ENCODE results near the gene CFAP46.
"Not testable (repeated sequence)": the region's sequence is repeated elsewhere in the genome, so short reads cannot be mapped to it uniquely, and the experiment has no call there.

CFAP46 gene

DNA sequence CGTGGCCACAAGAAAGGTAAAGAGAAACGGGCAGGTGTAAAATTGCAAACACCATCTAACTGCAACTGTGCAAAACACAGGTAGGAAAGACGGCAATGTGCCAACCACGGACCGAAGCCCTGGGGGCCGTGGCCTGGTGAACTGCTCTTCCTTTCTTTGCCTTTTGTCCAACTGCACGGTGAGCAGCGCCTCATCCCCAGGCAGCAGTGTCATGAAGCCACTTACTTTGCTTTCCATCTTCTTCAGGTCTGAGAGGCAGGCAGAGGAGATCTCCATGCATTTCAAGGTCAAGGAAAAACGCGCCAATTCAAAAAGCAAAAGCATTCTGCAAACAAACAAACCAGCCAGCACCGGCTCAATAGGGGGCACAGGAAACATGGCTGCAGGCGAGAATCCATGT, 12.9 kb downstream of the CFAP46 start:
- DNase-seq, result no peak

DNA sequence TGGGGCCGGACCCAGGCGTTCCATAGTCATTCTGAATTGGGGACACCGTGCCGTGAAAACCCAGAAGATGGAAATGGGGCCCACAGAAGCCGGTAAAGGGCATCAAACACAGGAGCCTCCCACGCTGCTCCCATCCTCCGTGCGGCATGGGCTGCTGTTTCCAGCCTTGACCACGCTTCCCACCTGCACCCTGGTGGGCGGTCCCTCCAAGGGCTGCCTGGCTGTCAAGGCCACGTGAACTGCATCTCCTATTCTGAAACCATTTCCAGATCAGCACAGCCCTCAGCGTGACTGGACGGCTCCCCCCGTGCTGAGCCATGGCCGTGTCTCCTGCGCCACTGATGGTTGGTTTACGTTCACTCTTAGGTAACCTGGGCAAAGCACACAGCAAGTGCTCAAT, 14.1 kb downstream of the CFAP46 start:
- DNase-seq, result no peak

DNA sequence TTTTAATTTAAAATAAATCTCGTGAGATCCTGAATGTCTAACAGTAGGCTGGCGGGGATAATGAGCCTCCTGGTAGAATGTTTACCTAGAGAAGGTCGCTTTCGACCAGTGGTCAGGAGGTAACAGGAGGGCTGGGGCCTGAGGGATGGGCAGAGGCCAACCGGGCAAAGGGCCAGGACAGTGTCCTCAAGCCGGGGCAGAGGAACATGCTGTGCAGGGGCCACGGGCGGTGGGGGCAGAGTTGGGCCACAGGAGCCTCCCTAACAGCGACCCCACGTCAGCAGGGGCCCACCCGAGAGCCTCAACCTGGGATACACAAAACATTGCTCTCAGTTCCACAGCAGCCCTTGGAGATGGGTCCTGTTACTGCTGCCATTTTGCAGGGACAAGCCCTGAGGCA, 14.5 kb downstream of the CFAP46 start:
- DNase-seq, result no peak

DNA sequence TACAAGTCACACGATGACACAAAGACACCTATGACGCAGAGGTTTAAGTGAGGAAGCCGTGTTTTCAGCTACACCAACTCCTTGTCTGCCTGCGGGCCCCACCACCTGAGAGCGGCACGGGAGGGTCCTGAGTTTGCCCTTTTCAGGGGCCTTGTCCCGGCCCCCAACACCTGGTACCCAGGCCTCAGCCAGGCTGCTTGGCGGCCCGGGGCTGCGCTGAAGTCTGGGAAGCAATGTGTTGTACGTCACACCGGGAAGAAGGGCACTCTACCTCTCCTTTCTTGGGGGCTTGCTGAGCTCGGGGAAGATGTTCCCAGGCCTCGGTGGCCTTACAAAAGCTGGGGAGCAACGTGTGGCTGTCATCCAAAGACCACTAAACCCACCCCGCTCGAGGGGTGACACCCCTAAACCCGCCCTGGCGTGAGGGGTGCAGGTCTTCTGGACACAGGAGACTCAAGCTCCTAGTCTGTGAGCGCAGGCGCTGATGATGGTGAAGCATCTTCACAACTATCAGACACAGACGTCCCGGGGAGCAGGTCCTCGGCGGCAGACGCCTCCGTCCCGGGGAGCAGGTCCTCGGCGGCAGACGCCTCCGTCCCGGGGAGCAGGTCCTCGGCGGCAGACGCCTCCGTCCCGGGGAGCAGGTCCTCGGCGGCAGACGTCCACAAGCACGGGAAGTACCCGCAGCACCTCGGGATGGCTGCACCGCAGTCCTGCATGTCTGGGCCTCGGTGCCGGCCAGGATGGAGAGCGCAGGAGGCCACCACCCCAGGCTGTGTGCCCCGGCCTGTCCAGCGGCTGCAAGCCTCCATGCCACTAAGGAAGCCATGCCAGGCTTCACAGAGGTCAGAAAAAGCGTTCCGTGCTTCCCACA, 15.4 kb downstream of the CFAP46 start:
- no peak for DNase-seq

DNA sequence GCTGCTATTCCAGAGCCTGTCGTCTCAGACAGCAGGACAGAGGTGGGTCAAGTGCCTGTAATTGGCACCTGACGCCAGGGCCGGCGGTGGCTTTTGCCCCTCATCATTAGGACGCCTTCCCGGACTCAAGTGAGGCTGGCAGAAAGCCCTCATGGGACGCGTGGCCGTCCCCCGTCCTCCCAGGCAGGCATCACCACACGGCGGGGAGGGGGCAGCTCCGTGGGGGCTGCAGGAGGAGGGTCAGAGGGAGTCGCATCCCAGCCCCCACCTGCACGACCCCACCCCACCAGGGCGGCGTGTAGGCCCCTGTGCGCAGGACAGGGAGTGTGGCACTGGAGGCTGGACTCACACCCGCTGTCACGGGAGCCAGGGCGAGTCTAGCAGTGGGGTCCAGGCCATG, 16.3 kb downstream of the CFAP46 start:
- no peak for DNase-seq

DNA sequence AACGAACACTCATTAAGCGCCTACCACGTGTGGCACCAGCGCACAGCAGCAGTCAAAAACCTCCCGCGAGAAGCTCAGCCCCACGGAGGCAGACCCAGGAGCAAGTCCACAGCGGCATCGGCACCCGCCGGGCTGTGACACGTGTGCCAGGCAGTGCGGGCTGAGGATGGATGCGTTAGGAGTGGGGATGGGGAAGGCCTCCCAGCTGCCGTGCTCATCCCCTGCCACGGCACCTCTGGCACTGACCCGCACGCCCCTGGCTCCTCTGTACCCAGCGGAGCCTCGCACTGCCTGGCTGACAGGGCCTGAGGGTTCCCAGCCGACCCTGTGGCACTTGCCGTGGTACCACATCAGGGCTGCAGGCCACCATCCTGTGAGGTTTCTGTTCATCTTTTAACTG, 16.8 kb downstream of the CFAP46 start:
- no peak for DNase-seq

DNA sequence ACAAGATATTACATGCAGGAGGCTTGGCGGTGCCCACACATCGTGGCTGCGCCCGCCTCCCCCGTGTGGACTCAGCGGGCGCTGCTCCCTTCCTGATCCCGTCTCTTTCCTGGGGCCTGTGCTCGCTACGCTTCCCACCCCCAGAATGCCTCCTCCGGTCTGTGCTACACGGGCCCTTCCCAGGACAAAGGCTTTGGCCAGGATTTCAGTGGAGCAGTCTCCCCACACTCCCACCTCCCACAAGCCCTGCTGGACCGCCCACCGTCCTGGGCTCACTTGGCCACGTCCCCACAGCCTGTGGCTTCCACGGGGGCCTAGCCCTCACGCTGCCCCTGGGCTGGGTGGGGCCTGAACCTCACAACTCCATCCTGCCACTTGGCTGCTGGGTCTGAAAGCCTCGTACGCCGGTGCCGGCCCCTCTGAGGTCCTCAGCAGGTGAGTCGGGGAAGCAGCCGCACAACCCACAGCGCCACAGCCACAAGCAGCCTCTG, 17.3 kb downstream of the CFAP46 start:
- DNase-seq, result no peak

DNA sequence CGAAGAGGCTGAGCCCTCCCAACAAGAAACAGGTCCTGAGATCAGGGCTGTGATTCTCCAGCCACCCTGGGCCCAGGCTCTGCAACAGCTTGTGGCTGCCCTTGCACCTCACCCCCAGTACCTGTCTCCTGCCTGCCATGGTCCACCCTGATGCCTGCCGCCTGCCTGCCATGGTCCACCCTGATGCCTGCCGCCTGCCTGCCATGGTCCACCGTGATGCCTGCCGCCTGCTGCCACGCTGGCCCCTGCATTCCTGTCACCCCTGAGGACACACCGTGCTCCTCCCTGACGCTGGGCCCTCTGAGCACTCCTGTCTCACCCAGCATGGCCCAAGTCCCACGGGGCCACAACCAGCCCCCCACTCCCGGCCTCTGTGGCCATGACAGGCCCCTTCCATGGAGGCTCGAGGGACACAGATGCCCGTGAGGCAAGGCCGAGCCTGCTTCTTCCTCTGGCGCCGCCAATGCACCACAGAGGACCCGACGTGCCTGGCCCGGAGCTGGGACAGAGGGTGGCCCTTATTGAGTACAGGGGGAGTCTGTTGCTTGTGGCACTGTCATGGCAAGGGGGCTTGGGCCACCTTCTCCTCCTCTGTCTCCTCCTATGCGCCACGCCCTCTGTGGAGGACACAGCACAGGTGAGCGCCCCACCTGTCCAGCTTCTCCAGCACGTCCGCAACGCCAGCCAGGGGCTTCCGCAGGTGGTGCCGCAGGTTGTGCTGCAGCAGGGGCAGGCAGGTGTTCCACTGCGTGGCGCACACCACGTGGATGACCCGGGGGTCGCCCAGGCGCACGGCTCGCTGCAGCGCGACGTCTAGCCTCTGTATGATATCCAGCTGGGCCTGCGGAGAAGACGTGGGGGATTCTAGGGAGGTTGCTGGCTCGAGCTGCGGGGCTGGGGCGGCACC, 18.1 kb downstream of the CFAP46 start:
- no peak for DNase-seq

DNA sequence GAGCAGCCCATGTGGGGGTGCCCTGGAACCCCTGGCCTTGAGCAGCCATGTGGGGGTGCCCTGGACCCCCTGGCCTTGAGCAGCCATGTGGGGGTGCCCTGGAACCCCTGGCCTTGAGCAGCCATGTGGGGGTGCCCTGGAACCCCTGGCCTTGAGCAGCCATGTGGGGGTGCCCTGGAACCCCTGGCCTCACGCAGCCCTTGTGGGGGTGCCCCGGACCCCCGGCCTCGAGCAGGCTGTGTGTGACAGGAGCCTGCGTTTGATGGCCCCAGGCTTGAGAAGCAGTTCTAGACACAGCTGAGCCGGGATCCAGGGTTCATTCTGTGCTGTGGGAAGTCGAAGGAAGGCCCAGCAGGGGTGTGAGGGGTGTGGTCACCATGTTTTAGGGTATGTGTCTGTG, 19.0 kb downstream of the CFAP46 start:
- not testable (repeated sequence) for DNase-seq

DNA sequence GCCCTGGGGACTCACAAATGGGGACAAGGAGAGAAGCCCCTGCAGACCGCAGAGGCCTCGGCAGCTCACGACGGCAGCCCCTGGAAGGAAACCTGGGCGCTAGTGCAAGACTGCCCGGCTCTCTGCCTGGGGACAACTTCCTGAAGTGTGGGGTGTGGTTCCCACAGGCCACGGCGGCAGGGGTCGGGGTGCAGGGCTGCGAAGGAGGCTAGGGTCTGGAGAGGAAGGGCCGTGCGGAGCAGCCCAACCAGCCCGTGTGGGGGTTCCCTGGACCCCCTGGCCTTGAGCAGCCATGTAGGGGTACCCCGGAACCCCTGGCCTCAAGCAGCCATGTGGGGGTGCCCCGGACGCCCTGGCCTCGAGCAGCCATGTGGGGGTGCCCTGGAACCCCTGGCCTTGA, 19.5 kb downstream of the CFAP46 start:
- DNase-seq, result no peak

DNA sequence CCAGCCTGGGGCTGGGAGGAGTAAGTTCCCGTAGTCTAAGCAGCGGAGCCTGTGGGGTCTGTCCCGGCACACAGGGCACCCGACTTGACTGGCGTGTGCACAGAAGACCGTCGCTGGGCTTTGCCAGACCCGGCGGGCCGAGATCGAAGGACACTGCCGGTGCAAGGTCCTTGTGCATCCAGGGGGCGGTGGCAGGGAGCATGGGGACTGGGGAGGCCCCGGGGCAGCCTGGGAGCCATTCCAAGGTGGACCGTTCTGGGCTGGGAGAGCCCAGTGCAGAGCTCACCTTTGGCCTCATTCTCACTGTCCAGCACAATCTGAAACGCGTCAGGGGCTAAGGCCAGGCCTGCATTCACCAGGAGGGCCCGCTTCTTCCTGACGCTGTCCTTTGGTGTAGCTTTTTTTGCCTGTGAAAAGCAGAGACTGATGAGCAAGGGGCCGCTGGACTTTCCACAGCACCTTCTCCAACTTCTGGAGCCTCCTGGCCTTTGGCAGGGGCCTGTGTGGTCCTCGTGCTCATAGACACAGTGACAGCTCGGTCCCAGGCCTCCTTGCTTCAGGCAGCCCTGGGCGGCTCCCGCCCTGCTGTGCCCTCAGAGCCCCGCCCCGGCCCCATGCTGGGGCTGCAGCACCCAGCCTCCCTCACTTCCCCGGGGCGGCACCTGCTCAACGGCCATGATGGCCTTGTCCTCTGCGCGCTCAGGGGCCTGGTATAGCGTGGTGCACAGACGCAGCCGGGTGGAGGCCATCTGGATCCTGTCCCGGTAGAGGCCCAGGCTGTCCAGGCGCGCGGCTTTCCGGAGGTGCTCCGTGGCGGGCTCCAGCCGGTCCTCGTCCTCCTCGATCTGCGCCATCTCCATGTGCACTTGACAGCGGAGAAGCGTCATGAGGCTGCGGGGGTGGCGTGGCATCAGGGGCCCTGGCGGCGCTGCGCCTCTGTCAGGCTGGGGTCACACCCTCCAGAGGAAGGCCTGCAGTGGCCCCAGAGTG, 20.3 kb downstream of the CFAP46 start:
- no peak for DNase-seq

DNA sequence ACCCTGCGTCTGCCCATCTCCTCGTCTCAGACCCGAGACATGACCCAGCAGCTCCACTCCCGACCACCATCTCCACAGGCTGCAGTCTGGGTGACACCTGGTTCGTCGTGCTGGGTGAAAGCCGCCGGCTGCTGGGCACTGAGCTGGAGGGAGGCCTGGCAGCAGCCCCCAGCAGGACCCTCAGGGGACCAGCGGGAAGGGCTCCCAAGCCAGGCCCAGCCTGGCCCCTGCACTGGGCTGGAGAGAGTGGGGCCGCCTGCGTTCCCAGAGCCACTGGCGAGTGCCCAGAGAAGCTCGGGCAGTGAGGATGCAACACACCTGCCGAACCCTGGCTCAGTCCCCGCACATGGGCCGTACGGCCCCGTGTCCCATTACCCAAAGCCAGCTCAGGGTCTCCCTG, 21.3 kb downstream of the CFAP46 start:
- DNase-seq, result no peak

DNA sequence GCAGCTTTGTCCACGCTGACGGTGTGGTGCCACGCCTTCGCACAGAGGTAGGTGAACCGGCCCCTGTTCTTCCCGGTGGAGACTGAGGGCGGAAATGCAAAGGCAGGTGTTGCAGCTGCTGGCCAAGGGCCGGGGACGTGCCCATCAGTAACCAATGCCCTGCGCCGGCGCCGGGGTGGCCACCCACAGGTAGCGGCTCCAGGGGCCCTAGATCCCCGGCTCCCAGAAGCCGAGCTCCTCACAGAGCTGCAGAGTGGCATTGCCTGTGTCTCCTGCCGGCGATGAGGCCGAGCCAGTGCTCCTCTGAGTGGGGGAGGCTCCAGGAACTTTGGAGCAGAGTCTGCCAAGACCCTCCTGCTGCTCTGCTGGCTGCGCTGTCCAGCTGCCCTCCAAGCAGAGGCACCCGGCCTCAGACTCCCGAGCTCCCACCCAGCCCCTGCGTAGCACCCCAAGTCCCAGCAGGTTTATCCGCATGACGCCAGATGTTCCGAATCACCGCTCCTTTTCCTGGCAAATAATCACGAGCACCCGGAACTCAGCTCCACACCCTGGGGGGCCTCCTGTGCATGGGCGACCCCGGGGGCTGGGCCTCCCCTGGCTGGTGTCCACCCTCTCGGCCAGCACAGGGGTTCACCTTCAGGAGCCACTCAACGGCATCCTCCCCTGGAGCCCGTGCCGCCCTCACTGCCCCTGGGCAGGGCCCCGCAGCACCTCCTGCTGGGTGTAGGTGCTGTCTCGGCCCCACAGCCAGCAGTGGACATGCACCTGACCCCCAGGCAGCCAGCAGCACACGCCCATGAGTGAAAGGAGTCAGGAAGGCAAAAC, 22.1 kb downstream of the CFAP46 start:
- DNase-seq, result no peak

DNA sequence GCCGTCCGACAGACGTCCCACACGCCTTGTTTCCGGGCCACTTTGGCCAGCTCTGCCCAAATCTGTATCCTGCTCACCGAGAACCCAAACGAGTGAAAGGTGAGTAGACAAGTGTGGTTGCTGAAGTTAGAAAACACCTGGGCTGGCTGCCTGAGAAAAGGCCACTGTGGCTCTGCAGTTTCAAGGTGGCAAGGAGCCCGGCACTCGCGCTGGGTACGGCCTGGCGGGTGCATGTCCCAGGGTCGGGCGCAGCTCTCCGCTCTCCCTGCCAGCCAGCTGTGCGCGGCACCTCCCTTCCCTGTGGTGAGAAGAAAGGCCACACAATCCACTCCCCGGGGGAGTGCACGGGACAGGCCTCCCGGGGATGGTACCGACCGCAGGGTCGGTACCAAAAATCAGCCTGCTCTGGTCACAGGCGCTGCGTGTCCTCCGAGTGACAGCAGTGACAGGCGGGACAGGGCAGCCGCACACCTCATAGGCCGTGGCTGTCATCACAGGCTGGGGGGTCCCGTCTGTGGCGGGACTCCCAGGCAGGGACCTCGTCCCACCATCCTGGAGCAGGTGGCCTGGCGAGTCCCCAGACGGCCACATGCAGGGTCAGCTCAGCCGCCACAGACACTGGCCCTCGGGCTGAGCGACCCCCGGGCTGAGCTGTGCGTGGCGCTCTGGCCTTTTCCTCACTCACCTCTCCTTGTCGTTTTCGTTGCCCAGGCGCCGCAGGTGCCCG, 22.8 kb downstream of the CFAP46 start:
- no peak for DNase-seq

DNA sequence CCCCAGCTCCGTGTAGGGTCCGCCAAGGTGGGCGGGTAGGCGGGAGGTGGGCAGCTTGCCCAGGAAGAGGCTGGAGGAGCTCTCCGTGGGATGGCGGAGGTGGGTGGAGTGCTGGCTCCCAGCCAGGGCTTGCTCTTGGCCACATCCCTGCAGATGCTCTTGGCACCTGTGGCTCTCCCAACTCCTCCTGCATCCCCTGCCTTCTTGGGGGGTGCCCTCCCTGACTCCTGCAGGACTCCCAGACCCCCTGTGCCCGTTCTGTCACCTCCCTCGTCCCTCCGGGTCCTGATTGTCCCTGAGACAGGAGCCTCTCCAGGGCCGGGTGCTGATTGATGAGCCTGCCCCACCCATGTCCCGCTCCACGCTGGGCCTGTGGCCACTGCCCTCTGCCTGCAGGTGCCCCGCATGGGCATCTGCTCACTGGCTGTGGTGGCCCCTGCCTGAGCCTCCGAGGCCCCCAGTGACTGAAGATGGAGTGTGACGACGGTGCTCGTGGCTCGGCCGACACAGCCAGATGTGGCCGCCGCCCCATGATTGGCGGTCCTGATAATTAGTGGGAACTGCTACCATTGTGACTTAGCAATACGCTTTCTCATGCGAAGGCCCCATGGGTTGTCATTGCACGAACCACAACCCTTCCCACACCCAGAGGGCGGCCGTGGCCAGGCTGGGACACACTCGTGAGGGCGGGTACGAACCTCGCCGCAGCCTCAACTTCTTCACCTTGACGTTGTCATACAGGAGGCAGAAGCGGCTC, 23.6 kb downstream of the CFAP46 start:
- DNase-seq, result no peak

DNA sequence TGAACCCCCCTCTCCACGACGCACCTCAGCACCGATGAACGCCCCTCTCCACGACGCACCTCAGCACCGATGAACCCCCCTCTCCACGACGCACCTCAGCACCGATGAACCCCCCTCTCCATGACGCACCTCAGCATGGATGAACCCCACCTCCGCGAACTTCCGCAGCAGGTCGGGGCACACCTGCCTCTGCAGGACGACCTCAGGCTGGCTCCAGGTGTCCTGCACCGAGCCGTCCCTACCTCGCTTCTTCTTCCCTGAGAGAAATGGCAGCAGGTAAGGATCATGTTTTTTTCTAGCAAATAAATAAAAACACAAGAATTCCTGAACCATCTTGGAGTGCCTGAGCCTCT, 24.1 kb downstream of the CFAP46 start:
- DNase-seq, result no peak

DNA sequence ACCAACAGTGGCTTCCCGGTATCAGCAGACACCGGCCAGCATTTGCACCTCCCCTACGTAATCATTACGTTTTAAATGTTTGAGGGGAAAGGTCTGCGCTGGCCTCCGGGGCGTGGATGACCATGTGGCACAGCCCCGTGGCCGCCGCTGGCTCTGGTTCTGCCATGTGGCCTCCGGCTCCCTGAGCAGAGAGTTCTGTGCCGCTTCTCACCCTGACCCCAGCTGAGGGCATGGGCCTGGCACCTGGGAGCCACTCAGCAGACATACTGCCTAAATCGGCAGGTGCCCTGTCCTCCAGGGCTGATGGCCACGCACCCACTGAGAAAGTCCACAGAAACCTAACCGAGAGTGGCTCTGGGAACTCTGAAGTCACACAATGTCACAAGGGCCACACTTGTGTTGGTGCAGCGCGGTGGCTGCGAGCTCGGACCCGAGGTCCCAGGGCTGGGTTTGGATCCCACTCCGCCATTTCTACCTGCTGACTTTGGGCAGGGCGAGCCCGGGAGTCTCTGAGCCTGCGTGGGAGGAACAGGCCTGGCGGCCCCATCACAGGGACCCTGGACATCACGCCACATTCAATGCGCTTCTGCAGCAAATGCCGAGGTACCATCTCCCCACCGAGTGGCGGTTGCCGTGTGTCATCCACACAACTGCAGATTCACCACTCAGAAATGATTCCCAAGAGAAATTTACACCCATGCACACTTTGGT, 25.3 kb downstream of the CFAP46 start:
- DNase-seq, result no peak

DNA sequence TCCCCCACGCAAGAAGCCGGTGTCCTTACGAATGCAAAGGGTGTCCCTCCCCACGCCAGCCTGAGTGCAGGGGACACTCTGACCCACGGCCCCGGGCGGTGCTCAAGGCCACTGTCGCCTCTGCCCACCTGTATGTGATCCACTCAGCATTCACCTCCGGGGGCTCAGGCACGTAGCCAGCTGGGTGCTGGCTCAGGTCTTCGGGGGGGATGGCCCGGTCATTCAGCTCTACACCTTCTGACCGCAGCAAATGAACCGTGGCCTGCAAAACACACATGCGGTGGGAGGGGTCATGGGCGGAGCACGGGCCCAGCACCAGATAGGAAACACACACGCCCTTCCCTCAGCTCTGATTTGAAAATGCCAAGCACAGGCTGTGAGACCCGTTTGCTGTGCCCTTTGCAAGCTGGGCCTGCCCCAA, 25.9 kb downstream of the CFAP46 start:
- no peak for DNase-seq

Data from hypothalamus (tissue), 51 donors.